Measurements from ENCODE around the gene OR5P2. TPM values are rescaled to one million over a fixed set of nuclear protein-coding genes. Genes with fewer than 3 reads are reported as not detected.
"Not testable (repeated sequence)": the region's sequence is repeated elsewhere in the genome, so short reads cannot be mapped to it uniquely, and the experiment has no call there.

Gene OR5P2, protein sequence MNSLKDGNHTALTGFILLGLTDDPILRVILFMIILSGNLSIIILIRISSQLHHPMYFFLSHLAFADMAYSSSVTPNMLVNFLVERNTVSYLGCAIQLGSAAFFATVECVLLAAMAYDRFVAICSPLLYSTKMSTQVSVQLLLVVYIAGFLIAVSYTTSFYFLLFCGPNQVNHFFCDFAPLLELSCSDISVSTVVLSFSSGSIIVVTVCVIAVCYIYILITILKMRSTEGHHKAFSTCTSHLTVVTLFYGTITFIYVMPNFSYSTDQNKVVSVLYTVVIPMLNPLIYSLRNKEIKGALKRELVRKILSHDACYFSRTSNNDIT
- not detected in 2 replicates for total RNA-seq (2014; rRNA removed; shearing (Covaris generic))

DNA sequence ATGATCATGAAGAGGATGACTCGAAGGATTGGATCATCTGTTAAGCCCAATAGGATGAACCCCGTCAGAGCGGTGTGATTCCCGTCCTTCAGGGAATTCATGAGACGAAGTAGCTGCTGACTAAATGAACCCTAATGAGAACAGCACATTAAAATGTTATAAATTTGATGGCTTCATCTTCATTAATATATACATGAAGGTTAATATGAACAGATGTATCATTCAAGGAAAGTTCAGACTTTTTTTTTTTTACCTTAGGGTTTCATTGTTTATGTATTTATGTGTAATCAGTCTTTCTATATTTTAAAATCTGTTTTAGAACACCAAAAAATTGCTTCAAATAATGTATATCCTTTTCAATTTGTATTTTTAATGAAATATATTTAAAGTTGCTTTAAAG is at the start of gene OR5P2:
Gene OR5P2, minus strand, starts transcription at position 101 of the 400 bp plus-strand sequence. Its CDS starts 0 bp downstream, at position 101.
- DNase-seq (ENCODE audit: low read depth): no peak

DNA sequence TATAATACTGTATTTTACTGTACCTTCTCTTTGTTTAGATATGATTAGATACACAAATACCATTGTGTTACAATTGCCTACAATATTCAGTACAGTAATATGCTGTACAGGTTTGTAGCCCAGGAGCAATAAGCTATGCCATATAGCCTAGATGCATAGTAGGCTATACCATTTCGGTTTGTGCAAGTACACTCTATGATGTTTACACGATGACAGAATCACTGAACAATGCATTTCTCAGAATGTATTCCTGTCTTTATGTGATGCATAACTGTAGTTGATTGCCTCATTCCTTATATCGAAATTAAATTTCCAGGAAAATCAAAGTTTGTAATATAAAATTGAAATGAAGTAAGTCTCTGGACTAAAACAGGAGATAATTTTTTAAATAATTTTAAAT is 49.3 kb upstream of the OR5P2 start:
- no peak for DNase-seq (ENCODE audit: low read depth)

DNA sequence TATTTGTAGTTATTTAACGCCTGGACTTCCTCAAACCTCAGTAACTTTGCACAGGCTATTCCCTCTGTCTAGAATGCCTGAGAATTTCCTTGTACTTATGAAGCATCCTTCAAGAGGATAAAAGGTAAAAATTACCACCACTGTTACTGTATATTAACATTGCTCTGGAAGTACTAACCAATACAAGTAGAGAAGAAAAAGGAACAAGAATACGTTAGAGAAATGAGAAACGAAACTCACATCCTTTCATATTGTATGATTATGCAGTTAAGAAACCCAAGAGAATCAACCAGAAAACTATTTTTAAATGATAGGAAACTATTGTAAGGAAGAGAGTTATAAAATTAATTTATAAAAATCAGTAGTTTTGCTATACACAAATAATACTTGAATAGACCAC is 48.2 kb upstream of the OR5P2 start:
- no peak for DNase-seq (ENCODE audit: low read depth)

DNA sequence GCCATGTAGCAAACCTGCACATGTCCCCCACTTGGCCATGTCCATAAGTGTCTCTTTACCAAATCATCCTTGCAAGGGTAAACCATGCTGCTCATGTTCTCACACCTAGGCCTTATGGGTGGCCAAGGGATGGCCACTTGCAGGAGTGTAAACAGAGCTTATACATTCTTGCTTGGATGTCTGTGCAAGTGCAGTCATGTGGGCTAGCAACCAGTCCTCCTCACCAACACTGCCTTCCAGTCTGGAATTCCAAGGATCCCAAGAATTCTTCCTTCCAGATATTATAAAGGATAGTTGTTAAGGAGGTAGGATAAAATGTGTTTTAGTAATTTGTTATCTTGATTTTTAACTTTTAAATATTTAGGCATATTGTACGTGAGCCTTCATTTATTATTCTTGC is 47.8 kb upstream of the OR5P2 start:
- no peak for DNase-seq (ENCODE audit: low read depth)

DNA sequence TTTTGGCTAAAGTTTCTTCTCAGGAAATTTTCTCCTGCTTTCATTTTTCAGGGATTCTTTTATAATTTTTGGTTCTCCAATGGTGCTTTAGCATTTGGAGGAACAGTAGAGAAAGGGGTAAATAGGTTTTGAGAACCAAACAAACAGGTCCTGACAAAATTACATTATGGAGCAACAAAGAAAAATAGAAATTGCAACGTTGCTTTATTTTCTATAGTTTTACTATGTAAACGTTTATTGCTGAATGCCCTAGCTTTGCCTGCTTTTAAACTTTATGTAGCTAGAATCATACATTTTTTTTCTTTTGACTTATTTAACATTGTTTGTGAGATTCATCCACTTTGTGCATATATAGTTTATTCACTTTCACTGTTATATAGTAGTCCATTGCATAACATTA is 43.8 kb upstream of the OR5P2 start:
- no peak for DNase-seq (ENCODE audit: low read depth)

DNA sequence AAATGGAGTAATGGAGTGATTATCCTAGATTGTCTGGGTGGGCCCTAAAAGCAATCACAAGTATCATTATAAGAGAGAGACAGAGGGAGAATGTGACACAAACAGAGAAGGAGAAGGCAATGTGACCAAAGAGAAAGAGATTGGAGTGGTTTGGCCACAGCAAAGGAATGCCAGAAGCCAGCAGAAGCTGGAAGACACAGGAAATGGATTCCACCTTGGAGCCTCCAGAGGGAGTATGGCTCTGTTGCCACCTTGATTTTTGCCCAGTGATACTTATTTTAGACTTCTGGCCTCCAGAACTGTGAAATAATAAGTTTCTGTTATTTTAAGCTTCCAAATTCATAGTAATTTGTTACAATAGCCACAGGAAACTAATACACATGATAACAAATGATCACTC is 36.8 kb upstream of the OR5P2 start:
- no peak for DNase-seq (ENCODE audit: low read depth)

DNA sequence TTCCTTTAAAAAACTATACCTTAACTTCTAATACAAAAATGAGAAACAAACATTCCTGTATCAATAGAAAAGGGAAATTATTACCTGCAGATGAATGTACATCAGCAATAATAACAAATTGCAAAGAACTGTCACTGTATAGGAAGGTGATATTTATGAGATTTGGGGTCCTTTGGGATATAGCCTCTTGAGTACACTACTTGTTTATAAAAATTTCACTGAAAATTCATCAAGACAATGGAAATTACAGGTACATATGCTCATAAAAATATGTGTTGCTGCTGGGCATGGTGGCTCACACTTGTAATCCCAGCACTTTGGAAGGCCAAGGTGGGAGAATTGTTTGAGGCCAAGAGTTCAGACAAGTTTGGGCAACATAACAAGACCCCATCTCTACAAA is 34.0 kb upstream of the OR5P2 start, which contains the start of gene OR5P3:
Gene OR5P3, minus strand, starts transcription at position 101 of the 400 bp plus-strand sequence.
- DNase-seq (ENCODE audit: low read depth): no peak

DNA sequence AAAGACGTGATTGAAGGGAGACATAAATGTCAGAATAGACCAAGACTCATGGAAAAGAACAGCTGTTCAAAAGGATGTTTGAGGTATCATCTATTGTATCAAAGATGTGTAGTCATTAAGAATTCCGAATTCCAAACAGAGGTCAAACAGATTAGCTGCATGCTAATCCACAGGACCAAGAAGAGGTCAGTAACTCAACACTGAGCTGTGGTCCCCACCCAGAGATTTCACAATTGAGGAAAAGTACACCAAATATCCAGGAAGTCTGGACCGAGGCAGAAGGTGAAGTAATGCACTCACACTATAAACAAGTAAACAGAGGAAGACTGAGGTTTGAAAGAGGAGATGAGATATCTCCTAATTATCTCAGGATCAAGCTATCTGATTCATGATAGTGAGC is 29.6 kb upstream of the OR5P2 start:
- no peak for DNase-seq (ENCODE audit: low read depth)

DNA sequence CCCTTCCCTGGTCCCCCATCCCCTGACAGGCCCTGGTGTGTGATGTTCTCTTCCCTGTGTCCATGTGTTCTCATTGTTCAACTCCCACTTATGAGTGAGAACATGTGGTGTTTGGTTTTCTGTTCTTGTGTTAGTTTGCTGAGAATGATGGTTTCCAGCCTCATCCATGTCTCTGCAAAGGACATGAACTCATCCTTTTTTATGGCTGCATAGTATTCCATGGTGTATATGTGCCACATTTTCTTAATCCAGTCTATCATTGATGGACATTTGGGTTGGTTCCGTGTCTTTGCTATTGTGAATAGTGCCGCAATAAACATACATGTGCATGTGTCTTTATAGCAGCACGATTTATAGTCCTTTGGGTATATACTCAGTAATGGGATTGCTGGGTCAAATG is 23.7 kb upstream of the OR5P2 start:
- not testable (repeated sequence) for DNase-seq (ENCODE audit: low read depth)

DNA sequence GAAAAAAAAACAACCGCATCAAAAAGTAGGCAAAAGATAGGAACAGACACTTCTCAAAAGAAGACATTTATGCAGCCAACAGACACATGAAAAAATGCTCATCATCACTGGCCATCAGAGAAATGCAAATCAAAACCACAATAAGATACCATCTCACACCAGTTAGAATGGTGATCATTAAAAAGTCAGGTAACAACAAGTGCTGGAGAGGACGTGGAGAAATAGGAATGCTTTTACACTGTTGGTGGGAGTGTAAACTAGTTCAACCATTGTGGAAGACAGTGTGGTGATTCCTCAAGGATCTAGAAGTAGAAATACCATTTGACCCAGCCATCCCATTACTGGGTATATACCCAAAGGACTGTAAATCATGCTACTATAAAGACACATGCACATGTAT is 18.2 kb upstream of the OR5P2 start:
- not testable (repeated sequence) for DNase-seq (ENCODE audit: low read depth)

DNA sequence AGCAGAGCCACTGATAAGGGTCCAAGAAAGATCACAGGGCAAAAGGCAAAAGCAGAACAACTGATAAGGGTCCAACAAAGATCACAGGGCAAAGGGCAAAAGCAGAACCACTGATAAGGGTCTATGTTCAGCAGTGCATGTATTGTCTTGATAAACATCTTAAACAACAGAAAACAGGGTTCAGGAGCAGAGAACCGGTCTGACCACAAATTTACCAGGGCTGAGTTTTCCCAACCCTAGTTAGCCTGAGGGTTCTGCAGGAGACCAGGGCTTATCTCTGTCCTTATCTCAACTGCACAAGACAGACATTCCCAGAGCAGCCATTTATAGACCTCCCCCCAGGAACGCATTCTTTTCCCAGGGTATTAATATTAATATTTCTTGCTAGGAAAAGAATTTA is 13.6 kb upstream of the OR5P2 start:
- DNase-seq (ENCODE audit: low read depth): not testable (repeated sequence)

DNA sequence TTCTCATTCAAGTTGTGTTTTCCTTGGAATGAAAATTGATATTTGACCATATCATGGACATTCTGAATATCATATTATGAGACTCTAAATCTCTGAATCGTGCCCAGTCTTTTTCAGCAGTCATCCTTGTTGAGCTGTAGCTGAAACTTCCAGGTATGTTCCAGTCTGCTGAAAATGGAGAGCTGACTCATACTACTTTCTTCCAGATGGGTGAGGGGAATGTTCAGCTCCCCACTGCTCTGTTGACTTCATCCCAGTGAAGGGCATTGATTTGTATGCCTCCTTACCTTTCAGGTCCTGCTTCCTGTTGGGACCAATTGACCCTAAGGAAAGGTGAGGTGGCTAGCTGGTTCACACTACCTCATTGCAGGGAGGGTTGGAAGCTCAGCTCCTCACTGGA is 3.5 kb downstream of the OR5P2 start:
- DNase-seq (ENCODE audit: low read depth): no peak

DNA sequence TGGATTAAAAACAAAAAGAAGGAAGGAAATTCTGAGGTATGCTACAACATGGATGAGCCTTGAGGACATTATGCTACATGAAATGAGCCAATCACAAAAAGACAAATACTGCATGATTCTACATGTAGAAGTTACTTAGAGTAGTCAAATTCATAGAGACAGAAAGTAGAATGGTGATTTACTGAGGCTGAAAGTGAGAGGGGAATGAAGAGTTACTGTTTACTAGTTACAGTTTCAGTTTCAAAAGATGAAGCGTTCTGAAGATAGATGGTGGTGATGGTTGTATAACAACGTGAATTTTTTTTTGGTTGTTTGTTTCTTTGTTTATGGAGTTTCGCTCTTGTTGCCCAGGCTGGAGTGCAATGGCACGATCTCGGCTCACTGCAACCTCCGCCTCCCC is 9.5 kb downstream of the OR5P2 start:
- DNase-seq (ENCODE audit: low read depth): no peak

DNA sequence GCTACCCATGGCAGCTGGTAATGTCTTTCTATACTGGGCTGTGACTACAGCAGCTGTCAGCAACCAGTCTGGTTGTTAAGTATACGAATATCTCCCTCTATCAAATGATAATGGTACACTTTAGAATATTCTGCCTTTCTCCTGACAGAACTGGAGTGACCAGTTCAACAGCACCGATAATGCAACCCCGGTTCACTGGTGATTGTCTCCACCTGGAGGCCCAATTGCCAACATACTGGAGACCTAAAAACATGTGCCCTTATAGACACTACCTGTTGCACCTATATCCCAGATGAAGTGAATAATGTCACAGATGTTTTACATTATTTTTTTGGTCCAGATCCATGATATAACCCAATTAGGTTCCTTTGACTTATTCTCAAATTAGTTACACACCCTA is 21.1 kb downstream of the OR5P2 start:
- DNase-seq (ENCODE audit: low read depth): no peak

DNA sequence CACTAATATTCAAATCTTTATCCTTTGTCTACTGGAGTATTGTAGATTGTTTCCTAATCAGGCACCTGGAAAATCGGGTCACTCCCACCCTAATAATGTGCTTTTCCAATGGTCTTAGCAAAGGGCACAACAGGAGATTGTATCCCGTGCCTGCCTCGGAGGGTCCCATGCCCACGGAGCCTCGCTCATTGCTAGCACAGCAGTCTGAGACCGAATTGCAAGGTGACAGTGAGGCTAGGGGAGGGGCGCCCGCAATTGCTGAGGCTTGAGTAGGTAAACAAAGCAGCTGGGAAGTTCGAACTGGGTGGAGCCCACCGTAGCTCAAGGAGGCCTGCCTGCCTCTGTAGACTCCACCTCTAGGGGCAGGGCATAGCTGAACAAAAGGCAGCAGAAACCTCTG is 32.4 kb downstream of the OR5P2 start:
- DNase-seq (ENCODE audit: low read depth): not testable (repeated sequence)

DNA sequence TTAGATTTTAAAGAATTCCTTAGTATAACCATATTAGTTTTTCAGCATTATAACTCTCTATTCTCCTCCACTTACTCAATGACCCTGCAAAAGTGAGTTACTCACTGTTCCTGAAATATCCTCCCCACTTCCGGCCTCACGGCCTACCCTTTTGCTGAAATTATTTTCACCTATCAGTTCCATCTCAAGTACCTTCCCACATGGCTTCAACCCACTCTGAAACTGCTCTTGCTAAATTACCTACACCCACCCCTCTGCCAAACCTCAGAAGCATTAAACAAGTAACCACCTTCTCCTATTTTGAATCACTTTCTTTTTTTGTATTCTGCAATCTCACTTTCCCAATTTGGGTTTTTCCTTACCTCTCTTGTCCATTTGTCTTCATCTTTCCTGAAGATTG is 37.7 kb downstream of the OR5P2 start:
- DNase-seq (ENCODE audit: low read depth): no peak

DNA sequence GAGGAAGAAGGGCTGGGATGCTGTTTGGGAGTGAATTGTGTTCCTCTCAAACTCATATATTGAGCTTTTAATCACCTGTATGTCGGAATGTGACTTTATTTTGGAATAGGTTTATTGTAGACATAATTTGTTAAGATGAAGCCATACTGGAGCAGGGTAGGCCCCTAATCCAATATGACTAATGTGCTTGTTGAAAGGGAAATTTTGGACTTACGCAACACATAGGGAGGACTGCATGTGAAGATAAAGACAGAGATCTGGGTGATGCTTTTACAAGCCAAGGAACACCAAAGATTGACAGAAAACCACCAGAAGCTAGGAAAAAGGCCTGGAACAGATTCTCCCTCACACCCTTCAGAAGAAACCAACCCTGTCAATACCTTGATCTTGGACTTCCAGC is 47.3 kb downstream of the OR5P2 start:
- DNase-seq (ENCODE audit: low read depth): peak; percentile 2

Other genes starting within 250 kb of the OR5P2 start
- gene CYB5R2, start 123.4 kb downstream of the OR5P2 start, total RNA-seq (2014; rRNA removed; shearing (Covaris generic)): 0.68 and 1.1 TPM in 2 replicates
- 0.10 TPM in 1 of 2 replicates, not detected in the other for gene OVCH2, start 90.5 kb downstream of the OR5P2 start, total RNA-seq (2014; rRNA removed; shearing (Covaris generic))
- gene OR5P3, start 33.9 kb upstream of the OR5P2 start, total RNA-seq (2014; rRNA removed; shearing (Covaris generic)): not detected in 2 replicates
- not detected in 2 replicates for gene OR10A6, start 134.3 kb upstream of the OR5P2 start, total RNA-seq (2014; rRNA removed; shearing (Covaris generic))
- not detected in 2 replicates for gene OR10A3, start 144.8 kb upstream of the OR5P2 start, total RNA-seq (2014; rRNA removed; shearing (Covaris generic))
- gene NLRP10, start 168.5 kb upstream of the OR5P2 start, total RNA-seq (2014; rRNA removed; shearing (Covaris generic)): not detected in 2 replicates
- gene EIF3F, start 190.4 kb upstream of the OR5P2 start, total RNA-seq (2014; rRNA removed; shearing (Covaris generic)): 207 and 216 TPM in 2 replicates

All from RPMI7951 (cell line).